Measurements from ENCODE around the gene IGFLR1. TPM values are rescaled to one million over a fixed set of nuclear protein-coding genes. Genes with fewer than 3 reads are reported as not detected.

IGFLR1 gene
- polyA plus RNA-seq, 1 of the 3 experiments (the other 2 are of a cell fraction): 5.6 TPM

DNA sequence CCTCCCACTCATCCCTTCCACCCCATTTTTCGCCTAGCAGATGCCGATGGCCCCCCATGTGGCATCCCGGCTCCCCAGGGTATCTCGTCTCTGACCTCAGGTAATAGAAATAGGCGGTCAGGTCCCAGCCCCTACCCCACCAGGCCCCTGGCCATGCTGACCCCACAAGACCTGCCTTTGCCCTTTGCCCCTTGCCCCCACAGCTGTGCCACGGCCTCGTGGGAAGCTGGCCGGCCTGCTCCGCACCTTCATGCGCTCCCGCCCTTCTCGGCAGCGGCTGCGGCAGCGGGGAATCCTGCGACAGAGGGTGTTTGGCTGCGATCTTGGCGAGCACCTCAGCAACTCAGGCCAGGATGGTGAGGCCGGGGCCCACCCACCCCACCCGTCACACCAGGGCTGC, 38.5 kb upstream of the IGFLR1 start:
- Histone ChIP-seq H3K9me3 (no peaks in the 10 kb centered on the region), H3K4me2 (no peak overlapping the region), H4K20me1 (ENCODE audit: insufficient read depth) (no peaks in the 10 kb centered on the region), H2AFZ (ENCODE audit: low read depth) (no peak overlapping the region), H3K27ac (ENCODE audit: low read depth in 2 of 2, low read length in 1 of 2) (no peak overlapping the region), H3K9me2 (no peaks in the 10 kb centered on the region), H3K9ac (no peak overlapping the region), H3K36me3 (replicated peaks in 1 of 2; ENCODE audit: control insufficient read depth in 1 of 2, insufficient read depth in 2 of 2, low read length in 1 of 2) (peaks cover 0 to 8% of the 10 kb centered on the region in 2 experiments), H3K4me3 (ENCODE audit: low read depth in 2 of 2, low read length in 1 of 2) (no peak overlapping the region), H3K4me1 (ENCODE audit: control insufficient read depth in 1 of 2, insufficient read depth in 2 of 2, low read depth in 1 of 2, low read length in 1 of 2) (peaks cover 0 to 9% of the 10 kb centered on the region in 2 experiments; a peak in 2 of 4 replicates), H3K79me2 (ENCODE audit: insufficient read depth) (peaks cover 13% of the 10 kb centered on the region; the same call in 1 of the 2 replicates), H3K27me3 (ENCODE audit: insufficient read depth) (no peaks in the 10 kb centered on the region), H3F3A (replicated peaks; ENCODE audit: insufficient read depth) (no peaks in the 10 kb centered on the region)
- DNase-seq: no peak
- ChIA-PET CTCF (no interaction called here), POLR2A (no interaction called here)
- TF ChIP-seq SMC3 (IDR thresholded peaks at IDR 0.05; ENCODE audit: low read depth, low read length) (no peak), USF2 (IDR thresholded peaks at IDR 0.05; ENCODE audit: borderline replicate concordance, low read depth, low read length) (no peak), EP300 (IDR thresholded peaks at IDR 0.05; ENCODE audit: borderline replicate concordance in 1 of 2, low read depth in 1 of 2, low read length in 1 of 2) (no peak), RAD21 (IDR thresholded peaks at IDR 0.05; ENCODE audit: low read length) (no peak), TEAD4 (IDR thresholded peaks at IDR 0.05; ENCODE audit: borderline replicate concordance, insufficient read depth) (no peak), SIN3A (IDR thresholded peaks at IDR 0.05; ENCODE audit: borderline replicate concordance, low read depth, low read length) (no peak), GATA2 (CRISPR knock-in tag; IDR thresholded peaks at IDR 0.05) (no peak), USF1 (IDR thresholded peaks at IDR 0.05; ENCODE audit: borderline replicate concordance, low read depth) (no peak), NRF1 (IDR thresholded peaks at IDR 0.05; ENCODE audit: low read depth, low read length) (no peak), POLR2AphosphoS5 (IDR thresholded peaks at IDR 0.05; ENCODE audit: low read depth, low read length) (no peak), RCOR1 (IDR thresholded peaks at IDR 0.05; ENCODE audit: low read length) (no peak), FOXJ3 (CRISPR knock-in tag; IDR thresholded peaks at IDR 0.05) (no peak)
- TF ChIP-seq, protein P1, sequence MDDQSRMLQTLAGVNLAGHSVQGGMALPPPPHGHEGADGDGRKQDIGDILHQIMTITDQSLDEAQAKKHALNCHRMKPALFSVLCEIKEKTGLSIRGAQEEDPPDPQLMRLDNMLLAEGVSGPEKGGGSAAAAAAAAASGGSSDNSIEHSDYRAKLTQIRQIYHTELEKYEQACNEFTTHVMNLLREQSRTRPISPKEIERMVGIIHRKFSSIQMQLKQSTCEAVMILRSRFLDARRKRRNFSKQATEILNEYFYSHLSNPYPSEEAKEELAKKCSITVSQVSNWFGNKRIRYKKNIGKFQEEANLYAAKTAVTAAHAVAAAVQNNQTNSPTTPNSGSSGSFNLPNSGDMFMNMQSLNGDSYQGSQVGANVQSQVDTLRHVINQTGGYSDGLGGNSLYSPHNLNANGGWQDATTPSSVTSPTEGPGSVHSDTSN (IDR thresholded peaks at IDR 0.05): no peak
- 96% methylated on average over 19 of the region's 20 CpGs for WGBS (ENCODE audit: low lambda C conversion rate)

GRCh38 chr19:35780058-35780457, 37.8 kb upstream of the IGFLR1 start:
- ChIA-PET CTCF (interaction anchor here (0.6 kb wide), 1 partner anchor 11 kb away, joined by 4 read pairs; no protein-coding TSS in a partner anchor), POLR2A (no interaction called here)
- H3K9me2 ChIP-seq: no peaks in the 10 kb centered on the region
- TF ChIP-seq JUND (IDR thresholded peaks at IDR 0.05): no peak
- TF ChIP-seq RXRA (IDR thresholded peaks at IDR 0.05; ENCODE audit: borderline replicate concordance, low read depth): no peak
- no peak for TF ChIP-seq SIN3A (IDR thresholded peaks at IDR 0.05; ENCODE audit: borderline replicate concordance, low read depth, low read length)
- no peak for TF ChIP-seq TEAD4 (IDR thresholded peaks at IDR 0.05; ENCODE audit: borderline replicate concordance, insufficient read depth)
- no peak for TF ChIP-seq RFX5 (IDR thresholded peaks at IDR 0.05; ENCODE audit: low read length)
- no peak overlapping the region for H3K4me3 ChIP-seq (ENCODE audit: low read depth in 2 of 2, low read length in 1 of 2)
- H4K20me1 ChIP-seq (ENCODE audit: insufficient read depth): no peaks in the 10 kb centered on the region
- H2AFZ ChIP-seq (ENCODE audit: low read depth): no peak overlapping the region
- no peaks in the 10 kb centered on the region for H3K9me3 ChIP-seq
- peaks cover 0 to 6% of the 10 kb centered on the region in 2 experiments for H3K36me3 ChIP-seq (replicated peaks in 1 of 2; ENCODE audit: control insufficient read depth in 1 of 2, insufficient read depth in 2 of 2, low read length in 1 of 2)
- H3F3A ChIP-seq (replicated peaks; ENCODE audit: insufficient read depth): no peaks in the 10 kb centered on the region
- no peak overlapping the region for H3K27ac ChIP-seq (ENCODE audit: low read depth in 2 of 2, low read length in 1 of 2)
- DNase-seq: no peak
- H3K27me3 ChIP-seq (ENCODE audit: insufficient read depth): no peaks in the 10 kb centered on the region
- WGBS (ENCODE audit: low lambda C conversion rate): 97% methylated on average over 14 of the region's 16 CpGs
- H3K4me2 ChIP-seq: no peak overlapping the region
- peaks cover 0 to 9% of the 10 kb centered on the region in 2 experiments; a peak in 2 of 4 replicates for H3K4me1 ChIP-seq (ENCODE audit: control insufficient read depth in 1 of 2, insufficient read depth in 2 of 2, low read depth in 1 of 2, low read length in 1 of 2)
- no peak overlapping the region for H3K9ac ChIP-seq
- H3K79me2 ChIP-seq (ENCODE audit: insufficient read depth): peaks cover 13% of the 10 kb centered on the region; the same call in 1 of the 2 replicates
